ENCODE measurements around the gene DGKQ.

- TF ChIP-seq POLR2A (IDR thresholded peaks at IDR 0.05; ENCODE audit: low read depth, low read length) = no peak
- TF ChIP-seq POLR2AphosphoS5 (IDR thresholded peaks at IDR 0.05; ENCODE audit: low read depth, low read length) = no peak
- TF ChIP-seq TAF1 (IDR thresholded peaks at IDR 0.05; ENCODE audit: low read depth, low read length) = no peak
These were observed 29.4 kb upstream of the DGKQ start for GRCh38 chr4:1002631-1003251.
